GM12875 (cell line): ENCODE results near the gene KLF17.

ENCODE experiments used
- H3K4me3 ChIP-seq: one replicate; pipeline ENCODE4 v1.5.1; 2011; ENCODE audit warnings: low read depth, low read length, control low read depth
- TF ChIP-seq, protein P1 (sequence below): IDR thresholded peaks from 2 replicates; pipeline ENCODE4 v1.5.1; 2011; ENCODE audit warnings: low read depth, mild to moderate bottlenecking, control low read depth, inconsistent platforms, low read length, moderate library complexity, borderline replicate concordance; ENCODE audit not compliant: insufficient read depth

Gene KLF17, protein sequence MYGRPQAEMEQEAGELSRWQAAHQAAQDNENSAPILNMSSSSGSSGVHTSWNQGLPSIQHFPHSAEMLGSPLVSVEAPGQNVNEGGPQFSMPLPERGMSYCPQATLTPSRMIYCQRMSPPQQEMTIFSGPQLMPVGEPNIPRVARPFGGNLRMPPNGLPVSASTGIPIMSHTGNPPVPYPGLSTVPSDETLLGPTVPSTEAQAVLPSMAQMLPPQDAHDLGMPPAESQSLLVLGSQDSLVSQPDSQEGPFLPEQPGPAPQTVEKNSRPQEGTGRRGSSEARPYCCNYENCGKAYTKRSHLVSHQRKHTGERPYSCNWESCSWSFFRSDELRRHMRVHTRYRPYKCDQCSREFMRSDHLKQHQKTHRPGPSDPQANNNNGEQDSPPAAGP

DNA sequence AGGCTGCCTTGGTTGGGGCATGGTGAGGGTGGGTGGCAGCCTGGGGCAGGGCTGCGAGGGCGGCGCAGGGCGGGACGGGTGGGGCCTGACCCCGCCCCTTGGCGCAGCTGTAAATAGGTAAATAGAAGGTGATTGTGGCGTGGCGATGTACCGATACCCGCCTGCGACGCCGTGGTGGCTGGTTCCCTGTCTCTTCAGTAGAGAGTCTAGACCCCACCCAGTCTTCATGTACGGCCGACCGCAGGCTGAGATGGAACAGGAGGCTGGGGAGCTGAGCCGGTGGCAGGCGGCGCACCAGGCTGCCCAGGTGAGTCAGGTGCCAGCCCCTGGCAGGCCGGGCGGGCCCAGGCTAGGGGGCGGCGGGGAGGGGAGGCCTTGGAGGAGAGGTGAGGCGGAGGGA, at the start of gene KLF17:
Gene KLF17, plus strand, starts transcription at position 140 of the 400 bp plus-strand sequence. Its CDS starts 87 bp downstream, at position 227.
- no peak within 1 kb of the TSS for H3K4me3 ChIP-seq
- TF ChIP-seq, protein P1, sequence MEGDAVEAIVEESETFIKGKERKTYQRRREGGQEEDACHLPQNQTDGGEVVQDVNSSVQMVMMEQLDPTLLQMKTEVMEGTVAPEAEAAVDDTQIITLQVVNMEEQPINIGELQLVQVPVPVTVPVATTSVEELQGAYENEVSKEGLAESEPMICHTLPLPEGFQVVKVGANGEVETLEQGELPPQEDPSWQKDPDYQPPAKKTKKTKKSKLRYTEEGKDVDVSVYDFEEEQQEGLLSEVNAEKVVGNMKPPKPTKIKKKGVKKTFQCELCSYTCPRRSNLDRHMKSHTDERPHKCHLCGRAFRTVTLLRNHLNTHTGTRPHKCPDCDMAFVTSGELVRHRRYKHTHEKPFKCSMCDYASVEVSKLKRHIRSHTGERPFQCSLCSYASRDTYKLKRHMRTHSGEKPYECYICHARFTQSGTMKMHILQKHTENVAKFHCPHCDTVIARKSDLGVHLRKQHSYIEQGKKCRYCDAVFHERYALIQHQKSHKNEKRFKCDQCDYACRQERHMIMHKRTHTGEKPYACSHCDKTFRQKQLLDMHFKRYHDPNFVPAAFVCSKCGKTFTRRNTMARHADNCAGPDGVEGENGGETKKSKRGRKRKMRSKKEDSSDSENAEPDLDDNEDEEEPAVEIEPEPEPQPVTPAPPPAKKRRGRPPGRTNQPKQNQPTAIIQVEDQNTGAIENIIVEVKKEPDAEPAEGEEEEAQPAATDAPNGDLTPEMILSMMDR = no peak

DNA sequence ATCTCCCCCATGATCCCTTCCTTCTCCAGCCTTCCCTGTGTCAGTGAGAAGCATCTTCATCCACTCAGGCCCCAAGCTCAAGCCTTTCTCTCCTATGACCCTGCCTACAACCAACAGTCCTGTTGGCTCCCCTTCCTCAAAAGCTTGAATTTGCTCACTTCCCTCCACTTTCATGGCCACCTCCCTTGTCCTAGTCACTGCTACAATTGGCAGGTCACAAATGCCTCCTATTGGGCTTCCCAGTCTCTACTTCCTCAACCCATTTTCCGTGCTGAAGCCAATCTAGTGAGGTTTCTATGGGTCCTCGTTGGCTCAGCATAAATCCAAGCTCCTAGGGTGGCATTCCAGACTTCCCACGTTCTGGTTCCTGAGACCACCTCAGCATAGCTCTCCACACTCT, 47.2 kb upstream of the KLF17 start:
- TF ChIP-seq, protein P1 = no peak
- no peak overlapping the region for H3K4me3 ChIP-seq

DNA sequence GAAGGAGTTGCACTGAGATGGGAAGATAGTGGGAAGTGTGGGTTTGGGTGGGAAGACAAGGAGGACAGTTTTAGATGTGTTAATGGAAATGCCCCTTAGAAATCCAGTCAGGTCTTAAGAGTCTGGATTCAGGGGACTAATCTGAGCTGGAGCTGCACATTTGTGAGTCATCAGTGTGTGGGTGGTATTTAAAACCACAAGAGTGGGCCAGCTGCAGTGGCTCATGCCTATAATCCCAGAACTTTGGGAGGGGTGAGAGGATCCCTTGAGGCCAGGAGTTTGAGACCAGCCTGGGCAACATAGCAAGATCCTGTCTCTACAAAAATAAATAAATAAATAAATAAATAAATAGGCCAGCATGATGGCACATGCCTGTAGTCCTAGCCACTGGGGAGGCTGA, 46.4 kb upstream of the KLF17 start:
- TF ChIP-seq, protein P1 = no peak
- no peak overlapping the region for H3K4me3 ChIP-seq

DNA sequence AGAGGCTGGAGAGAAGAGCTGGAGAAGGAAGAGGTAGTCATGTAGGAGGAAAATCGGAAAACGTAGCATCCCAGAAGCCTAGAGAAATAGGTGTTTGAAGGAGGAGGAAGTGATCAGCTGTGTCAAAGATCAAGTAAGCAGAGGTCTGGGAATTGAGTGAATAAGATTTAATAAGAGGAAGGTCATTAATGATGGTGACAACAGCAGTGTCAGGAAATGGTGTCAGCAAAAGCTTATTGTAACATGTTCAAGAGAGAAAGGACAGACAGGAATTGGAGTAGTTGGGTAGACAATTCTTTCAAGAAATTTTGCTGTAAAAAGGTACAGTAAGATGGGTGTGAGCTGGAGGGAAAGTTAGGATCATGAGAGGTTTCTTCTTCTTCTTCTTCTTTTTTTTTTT, 45.8 kb upstream of the KLF17 start:
- TF ChIP-seq, protein P1 = no peak

DNA sequence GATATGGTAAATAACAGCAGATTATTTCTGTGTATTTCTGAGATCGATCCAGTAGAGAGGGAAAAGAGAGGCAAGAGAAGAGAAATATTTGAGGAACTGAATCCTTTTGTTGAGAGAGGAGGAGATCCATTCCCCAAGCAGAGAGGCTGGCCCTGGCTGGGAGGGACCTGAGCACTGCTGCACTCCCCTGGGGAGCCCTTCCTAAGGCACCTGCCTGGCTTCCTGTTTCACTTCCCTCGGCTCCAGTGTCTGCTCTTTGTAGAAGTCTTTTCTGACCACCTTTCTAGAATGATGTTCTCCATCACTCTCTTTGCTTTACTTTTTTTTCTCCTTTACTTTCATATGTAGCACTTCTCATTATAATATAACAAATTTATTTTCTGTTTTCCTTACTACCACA, 45.1 kb upstream of the KLF17 start:
- TF ChIP-seq, protein P1 = no peak
- no peak overlapping the region for H3K4me3 ChIP-seq

More for the DNA sequence above, 45.8 kb upstream of the KLF17 start:
- no peak overlapping the region for H3K4me3 ChIP-seq

DNA sequence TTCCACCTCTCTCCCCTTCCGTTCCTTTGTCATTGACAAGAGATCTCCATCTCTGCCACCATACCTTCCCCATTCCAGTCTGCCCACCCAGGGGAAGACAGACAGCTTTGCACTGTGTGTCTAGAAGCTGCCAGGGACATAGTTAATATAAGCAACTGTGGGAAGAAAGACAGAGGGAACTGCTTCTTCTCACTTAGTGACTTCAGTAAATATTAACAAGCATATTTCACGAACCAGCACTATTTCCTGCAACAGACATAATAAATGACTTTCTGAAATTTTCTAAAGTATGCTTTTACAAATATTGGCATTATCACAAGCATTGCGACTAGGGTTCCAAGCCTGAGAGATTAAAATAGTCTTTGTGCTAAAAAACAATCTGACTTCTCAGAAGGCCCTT, 44.2 kb upstream of the KLF17 start:
- TF ChIP-seq, protein P1 = no peak
- H3K4me3 ChIP-seq = no peak overlapping the region

DNA sequence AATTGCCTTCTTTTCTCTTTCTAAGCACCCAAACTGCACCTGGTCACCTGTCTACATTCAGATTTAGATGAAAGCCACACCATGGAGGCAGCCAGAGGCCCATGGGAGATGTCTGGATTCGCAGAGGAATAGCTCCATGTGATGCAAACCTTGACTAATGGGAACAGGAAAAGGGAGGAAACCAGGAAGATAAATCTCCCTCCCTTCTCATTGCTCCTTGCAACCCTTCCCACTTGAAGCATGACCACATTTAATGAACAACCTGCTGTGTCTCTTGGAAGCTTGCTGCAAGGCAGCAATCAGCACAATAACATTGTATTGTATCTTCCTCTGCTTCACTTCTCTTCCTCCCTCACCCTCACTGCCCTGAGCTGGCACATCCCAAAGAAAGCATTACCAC, 42.6 kb upstream of the KLF17 start:
- H3K4me3 ChIP-seq = no peak overlapping the region
- TF ChIP-seq, protein P1 = no peak
